Astrocyte (in vitro differentiated cells and primary cell): Measurements from ENCODE around the gene SYTL2. TPM values are rescaled to one million over a fixed set of nuclear protein-coding genes. Genes with fewer than 3 reads are reported as not detected.

Experiments used
- DNase-seq: peaks from one replicate; pipeline ENCODE4 v3.0.0-alpha.2; 2010; ENCODE audit warnings: low read depth
- FAIRE-seq: peaks from 2 replicates; lab custom pipeline; 2011; peaks lifted over from hg19 to GRCh38; lab: Jason Lieb, UNC
- H2AFZ ChIP-seq: 2 replicates; pipeline ENCODE4 v1.6.0; 2012; ENCODE audit warnings: low read depth, low read length, inconsistent platforms
- H3K27ac ChIP-seq: 2 replicates; pipeline ENCODE4 v1.5.1; 2011; ENCODE audit warnings: low read depth, low read length, inconsistent platforms
- H3K27me3 ChIP-seq: 2 replicates; pipeline ENCODE4 v1.6.0; 2011; ENCODE audit warnings: low read length, inconsistent platforms; ENCODE audit not compliant: insufficient read depth
- H3K36me3 ChIP-seq: 2 replicates; pipeline ENCODE4 v1.5.1; 2011; ENCODE audit warnings: low read length, inconsistent platforms; ENCODE audit not compliant: insufficient read depth
- H3K4me1 ChIP-seq: 2 replicates; pipeline ENCODE4 v1.5.1; 2011; ENCODE audit warnings: low read length, inconsistent platforms; ENCODE audit not compliant: insufficient read depth
- H3K4me2 ChIP-seq: 2 replicates; pipeline ENCODE4 v1.6.0; 2012; ENCODE audit warnings: low read length, inconsistent platforms
- H3K4me3 ChIP-seq: 2 replicates; pipeline ENCODE4 v1.5.1; 2011; ENCODE audit warnings: low read depth, mild to moderate bottlenecking, low read length, inconsistent platforms; ENCODE audit not compliant: insufficient read depth
- H3K79me2 ChIP-seq: 2 replicates; pipeline ENCODE4 v1.6.0; 2012; ENCODE audit warnings: mild to moderate bottlenecking, low read length, inconsistent platforms; ENCODE audit not compliant: insufficient read depth
- H3K9ac ChIP-seq: 2 replicates; pipeline ENCODE4 v1.6.0; 2012; ENCODE audit warnings: mild to moderate bottlenecking, low read length, inconsistent platforms
- H3K9me3 ChIP-seq: 2 replicates; pipeline ENCODE4 v1.5.1; 2012; ENCODE audit warnings: low read depth, mild to moderate bottlenecking, low read length, inconsistent platforms; ENCODE audit not compliant: insufficient read depth
- H4K20me1 ChIP-seq: 2 replicates; pipeline ENCODE4 v1.6.0; 2012; ENCODE audit warnings: low read length, inconsistent platforms; ENCODE audit not compliant: insufficient read depth
- H3K27ac Mint-ChIP-seq: one replicate; pipeline ENCODE4 v1.8.0; 2021; ENCODE audit warnings: mild to moderate bottlenecking, mixed read lengths; ENCODE audit not compliant: unreplicated experiment
- H3K27me3 Mint-ChIP-seq: one replicate; pipeline ENCODE4 v1.8.0; 2021; ENCODE audit warnings: low read depth, mixed read lengths; ENCODE audit not compliant: unreplicated experiment
- H3K36me3 Mint-ChIP-seq: one replicate; pipeline ENCODE4 v1.8.0; 2021; ENCODE audit warnings: low read depth, mixed read lengths; ENCODE audit not compliant: unreplicated experiment
- H3K4me1 Mint-ChIP-seq: one replicate; pipeline ENCODE4 v1.8.0; 2021; ENCODE audit warnings: low read depth, mixed read lengths; ENCODE audit not compliant: unreplicated experiment
- H3K4me3 Mint-ChIP-seq: one replicate; pipeline ENCODE4 v1.8.0; 2021; ENCODE audit warnings: mild to moderate bottlenecking, moderate library complexity, mixed read lengths; ENCODE audit not compliant: unreplicated experiment
- H3K9me3 Mint-ChIP-seq: one replicate; pipeline ENCODE4 v1.8.0; 2021; ENCODE audit warnings: mild to moderate bottlenecking, mixed read lengths; ENCODE audit not compliant: unreplicated experiment
- EZH2 ChIP-seq: IDR thresholded peaks from 2 replicates; pipeline ENCODE4 v1.6.1; 2012; ENCODE audit warnings: mild to moderate bottlenecking, low read length, inconsistent platforms; ENCODE audit not compliant: insufficient read depth
- total RNA-seq: library from RNA; stranded (reverse); gene quantifications from 2 replicates; pipeline ENCODE4 v1.2.1, GENCODE V29; 2021
- TF ChIP-seq, protein P1 (sequence below): IDR thresholded peaks from 2 replicates; pipeline ENCODE4 v1.5.1; 2011; ENCODE audit warnings: low read depth, mild to moderate bottlenecking, inconsistent platforms, low read length, moderate library complexity; ENCODE audit not compliant: insufficient read depth

The SYTL2 gene
- total RNA-seq, 1 donor from 2014 or later, result 36.9 TPM

DNA sequence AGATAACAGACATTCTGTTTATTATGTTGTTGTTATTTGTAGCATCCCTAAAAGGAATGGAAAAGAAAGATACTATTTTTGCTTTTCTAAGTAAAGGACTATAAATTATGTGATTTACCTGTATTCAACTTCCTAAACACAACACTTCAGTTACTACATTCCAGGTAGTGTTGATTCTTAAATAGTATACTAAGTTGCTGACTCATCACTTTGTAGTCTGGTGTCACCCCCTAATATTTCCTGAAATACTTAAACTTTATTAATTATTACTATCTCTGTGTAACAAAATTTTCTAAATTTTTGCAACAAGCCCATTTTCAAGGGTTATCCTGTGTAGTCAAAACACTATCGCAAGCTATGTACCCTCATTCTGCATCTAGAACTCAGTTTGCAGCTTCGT, 7.0 kb downstream of the SYTL2 start:
- Histone ChIP-seq H4K20me1 (no peaks in the 10 kb centered on the region), H3K4me2 (no peak overlapping the region), H3K36me3 (no peaks in the 10 kb centered on the region), H2AFZ (no peak overlapping the region), H3K4me3 (no peak overlapping the region), H3K79me2 (no peaks in the 10 kb centered on the region), H3K27me3 (peaks cover 3% of the 10 kb centered on the region), H3K9ac (no peak overlapping the region), H3K9me3 (no peaks in the 10 kb centered on the region), H3K4me1 (no peaks in the 10 kb centered on the region), H3K27ac (no peak overlapping the region)
- H3K27me3 Mint-ChIP-seq, result no peaks in the 10 kb centered on the region
- H3K27ac Mint-ChIP-seq, result no peak overlapping the region
- H3K9me3 Mint-ChIP-seq, result no peaks in the 10 kb centered on the region
- FAIRE-seq, result no peak
- TF ChIP-seq, protein P1, sequence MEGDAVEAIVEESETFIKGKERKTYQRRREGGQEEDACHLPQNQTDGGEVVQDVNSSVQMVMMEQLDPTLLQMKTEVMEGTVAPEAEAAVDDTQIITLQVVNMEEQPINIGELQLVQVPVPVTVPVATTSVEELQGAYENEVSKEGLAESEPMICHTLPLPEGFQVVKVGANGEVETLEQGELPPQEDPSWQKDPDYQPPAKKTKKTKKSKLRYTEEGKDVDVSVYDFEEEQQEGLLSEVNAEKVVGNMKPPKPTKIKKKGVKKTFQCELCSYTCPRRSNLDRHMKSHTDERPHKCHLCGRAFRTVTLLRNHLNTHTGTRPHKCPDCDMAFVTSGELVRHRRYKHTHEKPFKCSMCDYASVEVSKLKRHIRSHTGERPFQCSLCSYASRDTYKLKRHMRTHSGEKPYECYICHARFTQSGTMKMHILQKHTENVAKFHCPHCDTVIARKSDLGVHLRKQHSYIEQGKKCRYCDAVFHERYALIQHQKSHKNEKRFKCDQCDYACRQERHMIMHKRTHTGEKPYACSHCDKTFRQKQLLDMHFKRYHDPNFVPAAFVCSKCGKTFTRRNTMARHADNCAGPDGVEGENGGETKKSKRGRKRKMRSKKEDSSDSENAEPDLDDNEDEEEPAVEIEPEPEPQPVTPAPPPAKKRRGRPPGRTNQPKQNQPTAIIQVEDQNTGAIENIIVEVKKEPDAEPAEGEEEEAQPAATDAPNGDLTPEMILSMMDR, result no peak
- no peak for TF ChIP-seq EZH2
- no peak for DNase-seq
- peaks cover 3% of the 10 kb centered on the region for H3K36me3 Mint-ChIP-seq
- peaks cover 7% of the 10 kb centered on the region for H3K4me1 Mint-ChIP-seq
- H3K4me3 Mint-ChIP-seq, result no peak overlapping the region

DNA sequence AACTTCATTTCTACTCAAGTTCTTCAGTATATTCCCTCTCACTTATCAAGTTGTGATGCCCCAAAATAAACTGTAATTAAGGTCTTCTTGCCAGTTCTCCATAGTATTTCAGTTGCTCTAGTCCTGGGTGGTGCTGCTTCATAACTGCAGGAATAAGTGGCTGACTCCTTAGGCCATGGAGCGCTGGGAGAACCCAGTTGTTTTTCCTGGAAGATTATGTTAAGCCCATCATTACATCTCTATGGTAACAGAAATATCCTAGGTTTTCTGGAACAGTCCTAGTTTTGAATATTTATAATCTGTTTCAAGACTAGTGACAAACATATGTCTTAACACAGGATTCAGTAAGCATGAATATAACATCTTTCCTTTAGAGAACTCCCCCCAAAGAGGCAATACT, 7.6 kb downstream of the SYTL2 start:
- TF ChIP-seq, protein P1, result no peak
- TF ChIP-seq EZH2, result no peak
- Histone ChIP-seq H3K9me3 (no peaks in the 10 kb centered on the region), H3K79me2 (no peaks in the 10 kb centered on the region), H3K4me3 (no peak overlapping the region), H3K9ac (no peak overlapping the region), H3K36me3 (no peaks in the 10 kb centered on the region), H3K4me1 (no peaks in the 10 kb centered on the region), H3K27me3 (peaks cover 3% of the 10 kb centered on the region), H3K4me2 (no peak overlapping the region), H3K27ac (no peak overlapping the region), H2AFZ (no peak overlapping the region), H4K20me1 (no peaks in the 10 kb centered on the region)
- Mint-ChIP-seq H3K27me3 (no peaks in the 10 kb centered on the region), H3K4me1 (peaks cover 7% of the 10 kb centered on the region), H3K27ac (no peak overlapping the region), H3K4me3 (no peak overlapping the region), H3K9me3 (no peaks in the 10 kb centered on the region), H3K36me3 (peaks cover 3% of the 10 kb centered on the region)
- DNase-seq (no peak), FAIRE-seq (no peak)

DNA sequence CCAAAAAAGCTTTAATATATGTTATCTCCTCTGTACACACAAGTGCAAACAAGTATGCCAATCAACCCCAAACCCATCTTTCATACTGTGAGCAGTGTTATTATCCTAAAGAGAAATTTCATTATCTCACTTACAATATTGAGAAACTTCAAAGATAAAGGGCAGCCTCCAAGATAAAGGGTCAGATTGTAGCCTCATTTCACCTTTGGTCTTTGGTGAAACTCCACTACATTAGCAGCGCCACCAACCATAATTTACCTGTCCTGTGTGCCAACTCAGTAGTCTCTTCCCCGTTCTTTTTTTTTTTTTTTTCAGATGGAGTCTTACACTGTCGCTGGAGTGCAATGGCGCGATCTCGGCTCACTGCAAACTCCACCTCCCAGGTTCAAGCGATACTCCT, 9.4 kb downstream of the SYTL2 start:
- H4K20me1 ChIP-seq, result no peaks in the 10 kb centered on the region
- no peaks in the 10 kb centered on the region for H3K4me1 ChIP-seq
- Mint-ChIP-seq H3K4me1 (peaks cover 7% of the 10 kb centered on the region), H3K4me3 (no peak overlapping the region), H3K27me3 (no peaks in the 10 kb centered on the region), H3K36me3 (peaks cover 3% of the 10 kb centered on the region), H3K9me3 (no peaks in the 10 kb centered on the region), H3K27ac (no peak overlapping the region)
- no peaks in the 10 kb centered on the region for H3K9me3 ChIP-seq
- H3K79me2 ChIP-seq, result no peaks in the 10 kb centered on the region
- peaks cover 3% of the 10 kb centered on the region for H3K27me3 ChIP-seq
- H3K27ac ChIP-seq, result no peak overlapping the region
- no peak overlapping the region for H3K9ac ChIP-seq
- DNase-seq (no peak), FAIRE-seq (no peak)
- no peak overlapping the region for H3K4me2 ChIP-seq
- no peaks in the 10 kb centered on the region for H3K36me3 ChIP-seq
- TF ChIP-seq, protein P1, result no peak
- TF ChIP-seq EZH2, result no peak
- H2AFZ ChIP-seq, result no peak overlapping the region
- no peak overlapping the region for H3K4me3 ChIP-seq
